ENCODE measurements around the gene RBM5.

The RBM5 gene

DNA sequence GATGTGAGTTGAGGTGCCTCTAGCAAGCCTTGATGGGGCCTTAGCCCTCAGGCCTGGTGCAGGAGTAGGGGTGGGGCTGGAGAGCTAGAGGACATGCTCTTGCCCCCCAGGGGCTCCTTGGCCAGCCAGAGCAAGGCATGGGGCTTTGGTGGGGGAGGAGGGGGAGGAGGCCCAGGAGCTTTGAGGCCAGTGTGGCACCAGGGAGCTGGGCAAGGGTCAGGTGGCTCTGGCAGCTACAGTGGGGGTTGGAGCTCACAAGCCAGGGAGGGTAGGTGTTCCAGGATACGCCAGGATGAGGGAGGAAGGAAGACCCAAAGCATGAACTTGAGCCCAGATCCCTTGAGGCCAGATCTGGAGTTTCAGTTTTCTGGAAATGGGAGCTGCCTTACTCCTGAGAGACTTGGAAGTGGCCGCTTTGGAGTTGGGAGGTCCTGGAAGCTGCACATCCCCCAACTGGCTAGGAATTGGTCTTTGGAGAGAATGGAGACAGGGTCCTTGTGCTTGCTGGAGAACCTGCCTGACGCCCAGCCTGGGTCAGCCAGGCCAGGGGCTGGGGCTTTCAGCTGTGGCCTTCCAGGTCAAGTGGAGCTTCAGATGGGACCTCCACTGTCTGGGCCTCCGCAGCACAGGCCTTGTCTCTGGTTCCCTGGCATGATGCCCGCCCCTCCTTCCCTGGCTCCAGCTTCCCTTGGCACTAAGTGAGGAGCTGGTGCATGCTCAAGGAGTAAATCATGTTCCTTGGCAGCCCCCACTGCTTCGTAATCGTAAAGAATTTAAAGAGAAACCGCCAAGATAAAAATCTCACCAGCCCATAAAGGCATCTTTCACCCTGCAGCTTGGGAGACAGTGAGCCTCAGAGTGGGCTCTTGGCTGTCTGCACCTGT is 75.1 kb downstream of the RBM5 start:
- no peak for DNase-seq

- DNase-seq: no peak
These were observed 75.8 kb downstream of the RBM5 start for GRCh38 chr3:50164481-50164880.

- DNase-seq: no peak
These were observed 76.5 kb downstream of the RBM5 start for GRCh38 chr3:50164984-50165909.

DNA sequence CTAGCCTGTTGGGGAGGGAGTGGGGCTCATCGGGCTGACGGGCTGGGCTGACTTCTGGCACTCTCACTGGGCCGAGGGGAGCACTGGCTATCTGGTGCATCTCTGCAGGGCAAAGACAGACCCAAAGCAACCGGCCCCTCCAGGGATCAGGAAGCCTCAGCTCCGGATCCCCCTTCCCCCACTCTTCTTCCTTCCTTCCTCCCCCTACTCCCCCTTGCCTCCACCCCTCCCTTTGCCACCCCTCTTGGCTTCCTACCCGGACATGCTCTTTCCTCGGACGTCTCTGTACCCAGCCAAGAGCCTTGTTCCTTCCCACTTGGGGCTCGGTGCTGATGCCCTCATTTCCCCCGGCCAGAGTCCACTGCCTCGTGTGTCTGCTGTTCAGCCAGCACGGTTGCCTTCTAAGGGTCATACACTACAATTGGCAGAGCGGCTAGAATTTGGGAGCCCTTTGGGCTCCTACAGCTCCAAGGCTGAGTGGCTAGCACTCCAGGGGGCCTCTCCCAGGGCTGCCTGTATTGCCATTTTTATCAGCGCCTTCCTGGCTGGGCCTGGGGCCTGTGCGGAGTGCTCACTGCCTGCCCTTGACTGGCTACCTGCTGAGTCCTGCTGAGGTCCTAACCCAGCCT is 77.3 kb downstream of the RBM5 start:
- DNase-seq: no peak

DNA sequence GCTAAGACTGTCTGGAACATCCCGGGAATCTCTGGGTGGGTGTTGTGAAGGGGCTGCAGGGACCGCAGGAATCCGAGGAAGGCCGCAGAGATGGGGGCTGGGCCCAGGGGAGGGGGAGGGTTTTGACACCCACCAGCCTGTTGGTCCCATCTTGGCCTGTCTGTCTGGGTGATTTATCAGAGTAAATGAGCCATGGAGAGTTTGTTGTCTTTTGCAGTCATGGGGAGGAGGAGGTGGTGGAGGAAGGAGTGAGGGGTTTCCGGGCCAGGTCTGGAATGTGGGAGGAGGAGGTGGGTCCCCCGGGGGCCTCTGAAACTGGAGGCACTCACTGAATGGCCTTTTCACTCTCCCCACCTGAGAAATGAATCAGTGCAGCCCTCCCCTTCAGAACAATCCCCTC is 77.9 kb downstream of the RBM5 start:
- DNase-seq: no peak

DNA sequence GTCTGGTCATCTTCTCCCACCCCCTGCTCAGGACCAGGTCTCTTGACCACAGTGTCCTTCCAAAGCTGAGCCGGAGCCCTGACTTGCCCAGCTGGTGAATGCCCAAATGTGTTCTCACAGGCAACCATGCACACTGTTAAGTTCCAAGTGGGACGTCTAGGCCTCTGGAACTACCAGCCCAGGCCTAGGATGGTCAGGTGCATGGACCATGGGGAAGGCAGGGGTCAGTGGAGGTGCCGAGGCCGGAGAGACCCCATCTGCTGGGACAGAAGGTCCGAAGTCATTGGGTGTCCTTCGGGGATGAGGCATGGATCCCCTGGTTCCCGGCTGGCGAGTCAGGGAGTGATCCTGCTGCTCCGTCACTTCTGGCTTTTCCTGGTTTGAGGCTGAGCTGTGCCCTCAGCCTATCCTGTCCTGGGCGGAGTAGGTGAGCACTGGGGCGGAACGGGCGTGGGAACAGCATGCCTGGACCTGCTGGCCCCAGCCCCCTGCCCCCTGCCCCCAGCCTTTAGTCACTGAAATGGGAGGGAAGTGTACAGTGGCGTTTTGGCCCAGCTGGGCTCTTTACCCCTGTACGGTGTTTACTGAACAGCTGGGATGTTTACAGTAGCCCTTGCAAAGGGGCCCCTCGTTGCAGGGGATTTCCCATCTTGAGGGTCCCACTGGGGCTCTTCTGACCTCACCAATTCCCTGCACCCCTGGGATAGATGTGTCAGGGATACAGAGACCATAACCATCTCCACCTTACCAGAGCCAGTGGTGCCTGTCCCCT is 78.5 kb downstream of the RBM5 start:
- no peak for DNase-seq

- no peak for DNase-seq
These were observed 79.1 kb downstream of the RBM5 start for GRCh38 chr3:50167841-50168209.

- no peak for DNase-seq
These were observed 79.7 kb downstream of the RBM5 start for GRCh38 chr3:50168388-50168787.

All from GF-D8 (cell line).